ENCODE measurements around the gene MIB1. TPM values are rescaled to one million over a fixed set of nuclear protein-coding genes. Genes with fewer than 3 reads are reported as not detected.

Gene MIB1
- total RNA-seq, 2 experiments from 2014 or later, result 34.6 to 37.4 TPM

GRCh38 chr18:21910906-21911305 is 170.3 kb downstream of the MIB1 start:
- Mint-ChIP-seq H3K4me3 (no peak overlapping the region), H3K27me3 (peaks cover 7% of the 10 kb centered on the region), H3K27ac (no peak overlapping the region), H3K4me1 (ENCODE audit: low read depth) (no peaks in the 10 kb centered on the region), H3K36me3 (ENCODE audit: low read depth) (no peaks in the 10 kb centered on the region), H3K9me3 (no peaks in the 10 kb centered on the region)
- ATAC-seq (no peak), DNase-seq (no peak)
- ChIA-PET POLR2A (no interaction called here), CTCF (interaction anchor here (1.1 kb wide), 1 partner anchor 45 kb away, joined by 3 read pairs; no protein-coding TSS in a partner anchor)
- intact Hi-C loops (cut with micrococcal nuclease), result no loop called here
- TF ChIP-seq, protein P1, sequence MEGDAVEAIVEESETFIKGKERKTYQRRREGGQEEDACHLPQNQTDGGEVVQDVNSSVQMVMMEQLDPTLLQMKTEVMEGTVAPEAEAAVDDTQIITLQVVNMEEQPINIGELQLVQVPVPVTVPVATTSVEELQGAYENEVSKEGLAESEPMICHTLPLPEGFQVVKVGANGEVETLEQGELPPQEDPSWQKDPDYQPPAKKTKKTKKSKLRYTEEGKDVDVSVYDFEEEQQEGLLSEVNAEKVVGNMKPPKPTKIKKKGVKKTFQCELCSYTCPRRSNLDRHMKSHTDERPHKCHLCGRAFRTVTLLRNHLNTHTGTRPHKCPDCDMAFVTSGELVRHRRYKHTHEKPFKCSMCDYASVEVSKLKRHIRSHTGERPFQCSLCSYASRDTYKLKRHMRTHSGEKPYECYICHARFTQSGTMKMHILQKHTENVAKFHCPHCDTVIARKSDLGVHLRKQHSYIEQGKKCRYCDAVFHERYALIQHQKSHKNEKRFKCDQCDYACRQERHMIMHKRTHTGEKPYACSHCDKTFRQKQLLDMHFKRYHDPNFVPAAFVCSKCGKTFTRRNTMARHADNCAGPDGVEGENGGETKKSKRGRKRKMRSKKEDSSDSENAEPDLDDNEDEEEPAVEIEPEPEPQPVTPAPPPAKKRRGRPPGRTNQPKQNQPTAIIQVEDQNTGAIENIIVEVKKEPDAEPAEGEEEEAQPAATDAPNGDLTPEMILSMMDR (IDR thresholded peaks at IDR 0.05), result no peak

GRCh38 chr18:21911551-21911950 is 171.0 kb downstream of the MIB1 start:
- POLR2A ChIA-PET, result no interaction called here
- TF ChIP-seq, protein P1 (IDR thresholded peaks at IDR 0.05), result no peak
- Mint-ChIP-seq H3K27ac (no peak overlapping the region), H3K27me3 (peaks cover 7% of the 10 kb centered on the region), H3K9me3 (no peaks in the 10 kb centered on the region), H3K4me3 (no peak overlapping the region), H3K36me3 (ENCODE audit: low read depth) (no peaks in the 10 kb centered on the region), H3K4me1 (ENCODE audit: low read depth) (no peaks in the 10 kb centered on the region)
- CTCF ChIA-PET, result interaction anchor here (1.1 kb wide), 1 partner anchor 45 kb away, joined by 3 read pairs; no protein-coding TSS in a partner anchor
- ATAC-seq, result no peak
- no peak for DNase-seq
- intact Hi-C loops (cut with micrococcal nuclease), result no loop called here

DNA sequence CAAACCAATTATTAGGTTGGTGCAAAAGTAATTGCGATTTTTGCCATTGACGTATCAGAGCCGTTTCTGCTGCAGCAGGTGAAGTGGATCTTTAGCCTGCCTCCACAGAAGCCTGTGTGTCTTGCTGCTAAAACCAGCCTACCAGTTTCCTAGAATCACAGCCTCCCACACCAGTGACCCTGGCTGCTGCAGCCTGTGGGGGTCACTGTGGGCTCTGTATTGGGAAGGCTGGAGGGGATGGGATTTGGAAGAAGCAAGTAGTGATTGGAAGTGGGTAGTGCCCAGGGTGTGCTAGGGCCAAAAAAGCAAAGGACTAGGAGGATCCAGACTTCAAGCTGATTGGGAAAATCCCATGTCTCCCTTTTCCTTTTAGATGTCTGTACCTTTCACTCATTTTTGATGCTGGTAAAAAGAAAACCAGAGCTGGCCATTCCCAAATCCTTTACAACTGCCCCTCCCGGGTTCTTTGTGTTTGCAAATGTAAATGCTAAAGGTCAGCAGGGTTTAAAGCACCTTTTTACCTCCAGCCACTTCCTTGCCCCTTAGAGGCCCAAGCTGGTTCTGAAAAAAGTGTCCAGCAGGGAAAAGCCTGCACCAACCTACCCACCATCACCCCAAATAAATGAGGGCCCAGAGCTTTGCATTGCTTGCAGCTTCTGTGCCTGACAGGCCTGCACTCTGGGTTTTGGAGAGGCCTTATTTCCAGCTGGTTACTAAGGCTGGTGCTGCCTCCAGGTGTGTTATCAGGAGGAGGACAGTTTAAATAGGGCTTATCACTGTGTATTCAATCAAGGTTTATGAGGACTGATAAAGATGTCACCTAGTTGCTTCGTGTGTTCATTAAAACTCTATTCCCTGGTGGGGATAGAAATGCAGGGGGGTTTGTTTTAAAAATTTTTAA is 172.0 kb downstream of the MIB1 start:
- ChIA-PET POLR2A (no interaction called here), CTCF (no interaction called here)
- intact Hi-C loops (cut with micrococcal nuclease), result no loop called here
- Mint-ChIP-seq H3K9me3 (no peaks in the 10 kb centered on the region), H3K27me3 (peaks cover 8% of the 10 kb centered on the region), H3K4me1 (ENCODE audit: low read depth) (no peaks in the 10 kb centered on the region), H3K4me3 (no peak overlapping the region), H3K27ac (no peak overlapping the region), H3K36me3 (ENCODE audit: low read depth) (no peaks in the 10 kb centered on the region)
- DNase-seq, result no peak
- ATAC-seq, result no peak
- TF ChIP-seq, protein P1 (IDR thresholded peaks at IDR 0.05), result no peak

DNA sequence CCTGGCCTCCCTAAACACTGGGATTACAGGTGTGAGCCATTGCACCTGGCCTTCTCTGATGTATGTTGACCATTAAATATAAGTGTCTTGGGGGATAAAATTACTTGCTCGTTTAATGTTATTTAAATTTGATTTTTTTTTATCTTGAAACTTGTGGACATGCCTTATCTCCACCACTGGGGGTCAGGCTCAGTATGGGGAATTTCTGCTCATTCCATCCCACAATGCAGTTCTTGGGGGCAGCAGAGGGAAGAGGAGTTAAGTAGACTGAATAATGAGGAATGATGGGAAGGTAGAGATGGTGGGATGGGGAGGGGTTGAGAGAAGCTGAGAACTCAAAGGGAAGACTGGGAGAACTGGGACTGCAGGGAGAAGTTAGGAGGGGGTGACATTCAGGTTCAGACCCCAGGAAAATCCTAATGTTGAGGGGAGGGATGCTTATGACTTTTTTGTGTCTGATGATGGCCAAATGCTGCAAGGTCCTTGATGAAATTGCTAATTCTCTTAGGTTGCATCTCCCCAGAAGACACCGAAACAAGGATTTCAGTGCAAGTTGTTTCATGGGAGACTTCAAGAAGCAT is 174.2 kb downstream of the MIB1 start:
- H3K9me3 Mint-ChIP-seq, result peaks cover 7% of the 10 kb centered on the region
- no peaks in the 10 kb centered on the region for H3K4me1 Mint-ChIP-seq (ENCODE audit: low read depth)
- CTCF ChIA-PET, result interaction anchor here (0.7 to 0.9 kb wide), 2 partner anchors 37 to 425 kb away, joined by 3 read pairs; no protein-coding TSS in a partner anchor
- ATAC-seq (no peak), DNase-seq (no peak)
- POLR2A ChIA-PET, result no interaction called here
- H3K27me3 Mint-ChIP-seq, result peaks cover 8% of the 10 kb centered on the region
- intact Hi-C loops (cut with micrococcal nuclease), result no loop called here
- no peak overlapping the region for H3K27ac Mint-ChIP-seq
- H3K4me3 Mint-ChIP-seq, result no peak overlapping the region
- H3K36me3 Mint-ChIP-seq (ENCODE audit: low read depth), result no peaks in the 10 kb centered on the region
- TF ChIP-seq, protein P1 (IDR thresholded peaks at IDR 0.05), result peak; percentile 18

- no peak overlapping the region for H3K4me3 Mint-ChIP-seq
- H3K9me3 Mint-ChIP-seq, result peaks cover 7% of the 10 kb centered on the region
- POLR2A ChIA-PET, result no interaction called here
- TF ChIP-seq, protein P1 (IDR thresholded peaks at IDR 0.05), result no peak
- ATAC-seq (no peak), DNase-seq (no peak)
- H3K36me3 Mint-ChIP-seq (ENCODE audit: low read depth), result no peaks in the 10 kb centered on the region
- no peak overlapping the region for H3K27ac Mint-ChIP-seq
- H3K4me1 Mint-ChIP-seq (ENCODE audit: low read depth), result no peaks in the 10 kb centered on the region
- intact Hi-C loops (cut with micrococcal nuclease), result no loop called here
- CTCF ChIA-PET, result interaction anchor here (0.7 to 0.9 kb wide), 2 partner anchors 36 to 426 kb away, joined by 3 read pairs; no protein-coding TSS in a partner anchor
- H3K27me3 Mint-ChIP-seq, result peaks cover 8% of the 10 kb centered on the region
Observed at GRCh38 chr18:21915546-21915945, 175.0 kb downstream of the MIB1 start.

Data from activated CD8-positive, alpha-beta T cell treated with anti-CD3 and anti-CD28 coated beads for 36 hours (primary cell).